K562 (cell line): Measurements from ENCODE around the gene PMM1. TPM values are rescaled to one million over a fixed set of nuclear protein-coding genes. Genes with fewer than 3 reads are reported as not detected.

Source experiments
- ATAC-seq: fragments of 200-7000 bp; cut with Tn5 transposase; 3 replicates; pipeline ENCODE4 v1.9.1; 2020; ENCODE audit warnings: moderate library complexity
- BruUV-seq: library from RNA; stranded (reverse); fragments of 400-500 nt; replicated peaks from 2 replicates; lab custom pipeline; 2021; lab: Mats Ljungman, UMichigan
- CTCF ChIA-PET: fragments of 300-600 bp; formaldehyde crosslinking; extraction: SDS; loops from one replicate; lab custom pipeline; 2021; ENCODE audit warnings: low intra/inter-chr PET ratio; lab: Yijun Ruan, JAX
- POLR2A ChIA-PET: fragments of 300-600, 350-650 bp; sonication (Branson Sonifier 250); formaldehyde crosslinking; extraction: SDS; loops from one replicate; lab custom pipeline; 2021; ENCODE audit warnings: antibody characterized with exemption, inconsistent platforms; lab: Yijun Ruan, JAX
- DNase-seq, 4 experiments: peaks; one replicate each; pipeline versions ENCODE4 v3.0.0 to v3.0.0-alpha.2; 2011 to 2018; ENCODE audit warnings: low spot score in 3 of 4, mixed read lengths in 3 of 4; ENCODE audit errors: extremely low read depth in 1 of 4
- FAIRE-seq: peaks from 2 replicates; lab custom pipeline; 2011; peaks lifted over from hg19 to GRCh38; lab: Jason Lieb, UNC
- H2AFZ ChIP-seq: 2 replicates; pipeline ENCODE4 v1.6.0; 2011; ENCODE audit warnings: low read depth, low read length, control low read depth, inconsistent platforms
- H3K27ac ChIP-seq: fragments of 200-600 bp; 3 replicates; pipeline ENCODE4 v1.8.0; 2011; ENCODE audit warnings: low read depth, mild to moderate bottlenecking, control low read depth, inconsistent platforms, low read length, moderate library complexity, mixed read lengths; ENCODE audit errors: extremely low read depth
- H3K27me3 ChIP-seq, 2 experiments: fragments of 300-600 bp in 1 of 2; 2 replicates in 1 of 2; 3 replicates in 1 of 2; pipeline versions ENCODE4 v1.6.0 to v1.8.0; 2011; ENCODE audit warnings: inconsistent platforms in 2 of 2, low read length in 2 of 2, mild to moderate bottlenecking in 1 of 2, mixed read lengths in 1 of 2, moderate library complexity in 1 of 2; ENCODE audit not compliant: control insufficient read depth in 2 of 2, insufficient read depth in 2 of 2
- H3K36me3 ChIP-seq: fragments of 300-600 bp; 3 replicates; pipeline ENCODE4 v1.8.0; 2011; ENCODE audit warnings: mild to moderate bottlenecking, low read length, inconsistent platforms; ENCODE audit not compliant: control insufficient read depth, insufficient read depth
- H3K4me1 ChIP-seq, 2 experiments: fragments of 200-600 bp in 1 of 2; replicated peaks in 1 of 2; 2 replicates in 1 of 2; 3 replicates in 1 of 2; pipeline versions ENCODE4 v1.5.1 to v1.8.0; 2011; ENCODE audit warnings: inconsistent platforms in 2 of 2, low read length in 2 of 2, mild to moderate bottlenecking in 1 of 2, mixed read lengths in 1 of 2, moderate library complexity in 1 of 2; ENCODE audit not compliant: control insufficient read depth in 2 of 2, insufficient read depth in 2 of 2
- H3K4me2 ChIP-seq: 2 replicates; pipeline ENCODE4 v1.6.1; 2011; ENCODE audit warnings: low read length, control low read depth, inconsistent platforms, mixed read lengths; ENCODE audit not compliant: insufficient read depth
- H3K4me3 ChIP-seq: fragments of 200-600 bp; sonication (generic), shearing (Covaris generic); 2 replicates; pipeline ENCODE4 v1.5.1; 2016; ENCODE audit warnings: control low read depth, inconsistent platforms
- H3K79me2 ChIP-seq: fragments of 200-600 bp; 3 replicates; pipeline ENCODE4 v1.8.0; 2011; ENCODE audit warnings: low read length, inconsistent platforms; ENCODE audit not compliant: control insufficient read depth, insufficient read depth
- H3K9ac ChIP-seq, 2 experiments: 2 replicates each; pipeline versions ENCODE4 v1.6.0 to v1.6.1; 2011; ENCODE audit warnings: low read depth in 2 of 2, low read length in 2 of 2, control low read depth in 1 of 2, inconsistent platforms in 1 of 2, mild to moderate bottlenecking in 1 of 2, mixed read lengths in 1 of 2; ENCODE audit not compliant: insufficient read depth in 1 of 2
- H3K9me1 ChIP-seq: one replicate; pipeline ENCODE4 v1.6.0; 2011; ENCODE audit warnings: inconsistent platforms, mild to moderate bottlenecking, low read length, moderate library complexity; ENCODE audit not compliant: control insufficient read depth, insufficient read depth
- H3K9me3 ChIP-seq: replicated peaks from 2 replicates; pipeline ENCODE4 v1.5.1; 2011; ENCODE audit warnings: low read depth, low read length, inconsistent platforms; ENCODE audit not compliant: control insufficient read depth, insufficient read depth
- H4K20me1 ChIP-seq: replicated peaks from 2 replicates; pipeline ENCODE4 v1.6.1; 2011; ENCODE audit warnings: low read length, inconsistent platforms, mixed read lengths; ENCODE audit not compliant: control insufficient read depth, insufficient read depth
- EHMT2 ChIP-seq: fragments of 450-650 bp; IDR thresholded peaks from 2 replicates; pipeline ENCODE4 v1.6.1; 2018; ENCODE audit warnings: antibody characterized with exemption
- NR2C1 ChIP-seq, 2 experiments: fragments of 450-650 bp; IDR thresholded peaks; 2 replicates each; pipeline ENCODE4 v1.6.1; 2017; ENCODE audit warnings: mild to moderate bottlenecking in 2 of 2, antibody characterized with exemption in 1 of 2, inconsistent platforms in 1 of 2, missing compliant biosample characterization in 1 of 2, missing genetic modification characterization in 1 of 2
- PHB ChIP-seq: fragments of 250-450 bp; sonication (Bioruptor Pico); IDR thresholded peaks from 2 replicates; pipeline ENCODE4 v1.5.0; 2021
- SLC30A9 ChIP-seq: fragments of 250-450 bp; sonication (Bioruptor Pico); IDR thresholded peaks from 2 replicates; pipeline ENCODE4 v1.8.0; 2022; ENCODE audit warnings: mild to moderate bottlenecking, moderate library complexity
- SRF ChIP-seq, 2 experiments: fragments of 250-450, 450-650 bp in 1 of 2; sonication (Bioruptor Pico) in 1 of 2; sonication (generic) in 1 of 2; formaldehyde crosslinking; IDR thresholded peaks; 2 replicates each; pipeline versions ENCODE4 v1.5.0 to v1.5.1; 2020 to 2022; ENCODE audit warnings: mild to moderate bottlenecking in 1 of 2, missing genetic modification reagents in 1 of 2
- ZNF551 ChIP-seq: fragments of 250-450 bp; sonication (Bioruptor Pico); IDR thresholded peaks from 2 replicates; pipeline ENCODE4 v1.5.0; 2021; ENCODE audit warnings: mild to moderate bottlenecking, moderate library complexity
- ZNF740 ChIP-seq, 3 experiments: fragments of 200-800 bp in 1 of 3; sonication (Bioruptor generic) in 1 of 3; sonication (generic) in 1 of 3; formaldehyde crosslinking in 1 of 3; IDR thresholded peaks; 2 replicates each; pipeline versions ENCODE4 v1.6.1 to v1.8.0; 2016 to 2022; ENCODE audit warnings: mild to moderate bottlenecking in 2 of 3, missing compliant biosample characterization in 2 of 3, missing genetic modification characterization in 2 of 3, missing genetic modification reagents in 1 of 3
- WGBS: fragments of 100-300 bp; shearing (Covaris generic); methylation state at CpG from one replicate; pipeline ENCODE4 v1.1.6; 2016; ENCODE audit warnings: low coverage, mixed read lengths; ENCODE audit not compliant: insufficient coverage; ENCODE audit errors: missing lambda C conversion rate; 5-methylcytosine and 5-hydroxymethylcytosine counted together
- in situ Hi-C: fragments of 300-500 bp; cut with MboI; formaldehyde crosslinking; loops from 4 replicates; pipeline ENCODE4 v1.15.0; 2018; ENCODE audit warnings: inconsistent platforms, mixed read lengths
- intact Hi-C: fragments of 100-400 bp; cut with micrococcal nuclease; formaldehyde crosslinking; loops from 2 replicates; pipeline ENCODE4 v1.14.2; 2022
- polyA plus RNA-seq, 8 experiments: library from polyadenylated mRNA; depleted of rRNA in 4 of 8; stranded (reverse) in 5 of 8; unstranded in 3 of 8; fragments of >200 nt; fragmentation: Nextera tagmentation in 2 of 8; fragmentation: Illumina TruSeq in 1 of 8; extraction: Ambion mirVana in 2 of 8; extraction: Trizol in 1 of 8; gene quantifications; 2 replicates each; pipeline versions ENCODE4 v1.2.1 to v1.2.3, GENCODE V29; 2011 to 2014; ENCODE audit warnings: inconsistent platforms in 1 of 8, missing spikeins in 1 of 8
- total RNA-seq, 7 experiments: library from RNA; depleted of rRNA in 6 of 7; stranded (reverse); fragments of >200 nt in 6 of 7; fragmentation: Illumina TruSeq in 2 of 7; extraction: Trizol in 2 of 7; gene quantifications; 2 replicates each; pipeline versions ENCODE4 v1.2.1 to v1.2.3, GENCODE V29; 2011 to 2021; ENCODE audit warnings: low replicate concordance in 1 of 7
- TF ChIP-seq, protein P1 (sequence below): IDR thresholded peaks from 2 replicates; pipeline ENCODE4 v1.6.1; 2012; ENCODE audit warnings: low read depth, low read length, improper control_type of control experiment, borderline replicate concordance

Gene PMM1
- total and polyA plus RNA-seq, 9 of the 15 experiments (the other 6 are each of a cell fraction or from before 2014, with no cell fraction given): 10.2 to 31.7 (median 20.3) TPM

GRCh38 chr22:41613456-41613855, 23.8 kb upstream of the PMM1 start:
- no peak overlapping the region for H3K4me2 ChIP-seq
- BruUV-seq: no TSS peak
- POLR2A ChIA-PET: interaction anchor here (1.3 to 1.7 kb wide), 2 partner anchors 10 to 12 kb away, joined by 3 to 4 read pairs; no protein-coding TSS in a partner anchor

More at GRCh38 chr22:41613456-41613855, 23.8 kb upstream of the PMM1 start:
- peaks cover 8% of the 10 kb centered on the region; the same call in 2 of the 3 replicates for H3K36me3 ChIP-seq
- H3K27me3 ChIP-seq: no peaks in the 10 kb centered on the region
- intact Hi-C loops (no loop called here), in situ Hi-C loops (no loop called here)
- CTCF ChIA-PET: no interaction called here
- H2AFZ ChIP-seq: no peak overlapping the region
- no peak overlapping the region for H3K4me3 ChIP-seq
- no peaks in the 10 kb centered on the region for H4K20me1 ChIP-seq
- TF ChIP-seq PHB (CRISPR knock-in tag) (no peak), NR2C1 (IDR thresholded peaks at IDR 0.05) (no peak), NR2C1 (tag; IDR thresholded peaks at IDR 0.05) (no peak), SLC30A9 (CRISPR knock-in tag) (no peak), EHMT2 (no peak), ZNF551 (CRISPR knock-in tag) (no peak), ZNF740 (CRISPR knock-in tag; IDR thresholded peaks at IDR 0.05) (no peak), ZNF740 (tag; IDR thresholded peaks at IDR 0.05) (no peak), SRF (CRISPR knock-in tag; IDR thresholded peaks at IDR 0.05) (no peak)
- TF ChIP-seq, protein P1, sequence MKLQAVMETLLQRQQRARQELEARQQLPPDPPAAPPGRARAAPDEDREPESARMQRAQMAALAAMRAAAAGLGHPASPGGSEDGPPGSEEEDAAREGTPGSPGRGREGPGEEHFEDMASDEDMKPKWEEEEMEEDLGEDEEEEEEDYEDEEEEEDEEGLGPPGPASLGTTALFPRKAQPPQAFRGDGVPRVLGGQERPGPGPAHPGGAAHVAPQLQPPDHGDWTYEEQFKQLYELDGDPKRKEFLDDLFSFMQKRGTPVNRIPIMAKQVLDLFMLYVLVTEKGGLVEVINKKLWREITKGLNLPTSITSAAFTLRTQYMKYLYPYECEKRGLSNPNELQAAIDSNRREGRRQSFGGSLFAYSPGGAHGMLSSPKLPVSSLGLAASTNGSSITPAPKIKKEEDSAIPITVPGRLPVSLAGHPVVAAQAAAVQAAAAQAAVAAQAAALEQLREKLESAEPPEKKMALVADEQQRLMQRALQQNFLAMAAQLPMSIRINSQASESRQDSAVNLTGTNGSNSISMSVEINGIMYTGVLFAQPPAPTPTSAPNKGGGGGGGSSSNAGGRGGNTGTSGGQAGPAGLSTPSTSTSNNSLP: no peak
- ATAC-seq: no peak
- peaks cover 24% of the 10 kb centered on the region for H3K79me2 ChIP-seq
- no peak for DNase-seq
- H3K9me1 ChIP-seq: no peaks in the 10 kb centered on the region
- no peak for FAIRE-seq
- no peak overlapping the region for H3K9ac ChIP-seq
- H3K9me3 ChIP-seq: no peaks in the 10 kb centered on the region
- peaks cover 5 to 7% of the 10 kb centered on the region in 2 experiments; a peak in 3 of 5 replicates for H3K4me1 ChIP-seq
- H3K27ac ChIP-seq: no peak overlapping the region
- 86% methylated on average over 2 of the region's 2 CpGs for WGBS
